ENCODE data around the gene CUX1. TPM values are rescaled to one million over a fixed set of nuclear protein-coding genes. Genes with fewer than 3 reads are reported as not detected.

Gene CUX1
- total RNA-seq, 1 experiment from 2014 or later, result 39.6 TPM

DNA sequence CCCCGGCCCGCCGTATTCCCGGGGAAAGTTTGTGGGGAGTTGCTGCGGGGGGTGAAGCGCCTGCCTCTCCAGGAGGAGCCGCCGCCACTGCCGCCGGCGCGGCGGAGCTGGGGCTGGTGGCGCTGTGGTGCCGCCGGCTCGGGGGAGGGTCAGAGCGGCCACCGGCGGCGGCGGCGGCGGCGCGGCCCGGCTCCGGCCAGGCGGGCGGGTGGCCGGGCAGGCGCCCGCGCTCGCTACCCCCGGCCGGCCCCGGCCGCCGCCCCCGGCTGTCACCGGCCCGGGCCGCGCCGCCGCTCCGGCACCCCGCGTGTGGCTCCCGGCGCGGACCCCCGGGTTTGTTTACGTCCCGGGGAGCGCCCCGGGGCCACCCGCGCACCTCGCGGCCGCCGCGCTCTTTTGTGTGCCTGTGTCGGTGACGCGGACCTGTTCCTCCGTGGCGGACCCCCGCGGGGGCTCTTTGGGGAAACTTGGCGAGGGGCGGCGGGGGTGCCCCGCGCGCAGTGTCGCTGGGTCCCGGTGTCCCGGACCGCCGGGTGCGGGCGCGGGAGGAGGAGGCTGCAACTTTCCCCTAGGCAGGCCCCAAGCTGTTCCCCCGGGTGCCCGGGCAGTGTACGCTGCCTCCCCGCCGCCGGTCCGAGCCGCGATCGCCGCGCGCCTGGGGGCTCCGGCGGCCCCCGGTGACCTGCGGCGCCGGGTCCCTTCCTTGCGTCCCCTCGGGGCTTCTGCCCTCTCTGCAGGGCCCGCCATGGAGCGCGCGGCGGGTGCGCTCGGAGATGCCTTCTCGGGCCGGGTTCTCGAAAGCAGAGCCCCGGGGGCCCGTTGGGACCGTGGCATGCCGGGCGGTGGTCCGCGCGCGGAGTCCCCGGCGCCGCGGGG lies 593 bp upstream of the CUX1 start:
- Histone ChIP-seq H2AFZ (ENCODE audit: low read length) (no peak overlapping the region), H3K4me1 (ENCODE audit: insufficient read depth, low read length) (peaks cover 28% of the 10 kb centered on the region), H3K4me3 (ENCODE audit: low read length) (peak overlapping the region; percentile 85), H3F3A (ENCODE audit: low read length, unreplicated experiment) (no peaks in the 10 kb centered on the region), H3K9me3 (ENCODE audit: low read length) (no peaks in the 10 kb centered on the region), H3K9ac (ENCODE audit: low read length) (peak overlapping the region; percentile 92), H3K79me2 (ENCODE audit: low read length) (peaks cover 56% of the 10 kb centered on the region), H3K9me2 (replicated peaks; ENCODE audit: low read length) (no peaks in the 10 kb centered on the region), H4K20me1 (ENCODE audit: low read length) (peaks cover 13% of the 10 kb centered on the region), H3K4me2 (ENCODE audit: low read length) (peak overlapping the region; percentile 98), H3K36me3 (ENCODE audit: low read depth, low read length) (0 out of 2 replicates have a peak, but pooled peaks cover 6% of the 10 kb centered on the region), H3K27me3 (ENCODE audit: low read length) (no peaks in the 10 kb centered on the region), H3K27ac (ENCODE audit: low read length) (peak overlapping the region; percentile 48)
- POLR2A ChIA-PET (ENCODE audit: unreplicated experiment), result interaction anchor here (0.6 to 1.0 kb wide), 3 partner anchors 40 to 145 kb away, joined by 3 to 5 read pairs (median 3); no protein-coding TSS in a partner anchor
- intact Hi-C loops (cut with micrococcal nuclease), result loop anchor here (1.0 kb wide), 1 partner anchor 74 kb away; no protein-coding TSS in a partner anchor
- no TSS peak for BruUV-seq (replicated peaks)
- CTCF ChIA-PET, result interaction anchor here (0.7 kb wide), 1 partner anchor 173 kb away, joined by 4 read pairs; no protein-coding TSS in a partner anchor
- peak; percentile 43 for DNase-seq
- no peak for TF ChIP-seq EZH2phosphoT487 (IDR thresholded peaks at IDR 0.05; ENCODE audit: borderline replicate concordance, low read length)
- TF ChIP-seq, protein P1, sequence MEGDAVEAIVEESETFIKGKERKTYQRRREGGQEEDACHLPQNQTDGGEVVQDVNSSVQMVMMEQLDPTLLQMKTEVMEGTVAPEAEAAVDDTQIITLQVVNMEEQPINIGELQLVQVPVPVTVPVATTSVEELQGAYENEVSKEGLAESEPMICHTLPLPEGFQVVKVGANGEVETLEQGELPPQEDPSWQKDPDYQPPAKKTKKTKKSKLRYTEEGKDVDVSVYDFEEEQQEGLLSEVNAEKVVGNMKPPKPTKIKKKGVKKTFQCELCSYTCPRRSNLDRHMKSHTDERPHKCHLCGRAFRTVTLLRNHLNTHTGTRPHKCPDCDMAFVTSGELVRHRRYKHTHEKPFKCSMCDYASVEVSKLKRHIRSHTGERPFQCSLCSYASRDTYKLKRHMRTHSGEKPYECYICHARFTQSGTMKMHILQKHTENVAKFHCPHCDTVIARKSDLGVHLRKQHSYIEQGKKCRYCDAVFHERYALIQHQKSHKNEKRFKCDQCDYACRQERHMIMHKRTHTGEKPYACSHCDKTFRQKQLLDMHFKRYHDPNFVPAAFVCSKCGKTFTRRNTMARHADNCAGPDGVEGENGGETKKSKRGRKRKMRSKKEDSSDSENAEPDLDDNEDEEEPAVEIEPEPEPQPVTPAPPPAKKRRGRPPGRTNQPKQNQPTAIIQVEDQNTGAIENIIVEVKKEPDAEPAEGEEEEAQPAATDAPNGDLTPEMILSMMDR (conservative IDR thresholded peaks at IDR 0.05; ENCODE audit: low read depth, low read length), result no peak
- no peak for TF ChIP-seq EZH2 (IDR thresholded peaks at IDR 0.05; ENCODE audit: low read length, unreplicated experiment)
- peak; percentile 8; the same call in 1 of the 2 replicates for ATAC-seq

DNA sequence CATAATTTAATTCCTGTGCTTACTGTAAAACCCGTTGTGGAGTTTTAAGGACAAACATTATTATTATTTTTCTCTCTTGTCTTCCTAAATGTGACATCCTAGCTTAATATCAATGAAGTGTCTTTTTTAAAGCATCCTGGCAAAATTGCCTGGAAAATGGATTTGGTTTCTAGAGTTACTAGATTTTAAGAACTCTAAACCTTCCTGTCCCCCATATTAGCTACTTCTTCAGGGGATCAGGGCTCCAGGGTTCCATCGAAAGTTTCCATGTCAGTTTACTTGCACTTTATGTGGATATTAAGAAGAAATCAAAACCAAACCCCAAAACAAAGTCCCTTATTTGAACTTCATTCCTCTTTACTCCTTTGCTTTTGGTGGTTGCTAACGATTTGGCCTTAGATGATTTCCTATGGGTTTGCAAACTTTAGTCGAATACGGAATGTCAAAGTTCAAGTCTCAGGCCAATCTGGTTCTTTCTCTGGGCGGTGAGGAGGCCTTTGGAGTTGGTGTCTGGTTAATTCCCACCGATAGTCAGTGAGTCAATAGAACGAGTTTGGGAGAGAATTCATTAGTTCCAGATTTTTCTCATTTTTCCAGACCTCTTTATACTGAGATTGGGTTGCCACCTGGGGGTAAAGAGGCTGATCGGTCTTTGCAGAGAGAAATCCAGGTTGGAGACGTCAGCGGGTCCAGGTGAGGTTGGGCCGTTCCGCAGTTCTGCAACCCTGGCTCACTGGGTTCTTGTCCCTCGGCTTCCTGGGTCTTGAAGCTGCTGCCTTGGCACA lies 1.1 kb downstream of the CUX1 start:
- TF ChIP-seq, protein P1 (conservative IDR thresholded peaks at IDR 0.05; ENCODE audit: low read depth, low read length), result no peak
- ChIA-PET CTCF (interaction anchor here (1.0 kb wide), 1 partner anchor 38 kb away, joined by 4 read pairs; no protein-coding TSS in a partner anchor), POLR2A (ENCODE audit: unreplicated experiment) (no interaction called here)
- Histone ChIP-seq H3K4me1 (ENCODE audit: insufficient read depth, low read length) (peaks cover 23% of the 10 kb centered on the region), H4K20me1 (ENCODE audit: low read length) (peaks cover 13% of the 10 kb centered on the region), H3K9me3 (ENCODE audit: low read length) (no peaks in the 10 kb centered on the region), H3K79me2 (ENCODE audit: low read length) (peaks cover 72% of the 10 kb centered on the region), H3K4me2 (ENCODE audit: low read length) (peak overlapping the region; percentile 98), H3K27me3 (ENCODE audit: low read length) (no peaks in the 10 kb centered on the region), H3K9ac (ENCODE audit: low read length) (peak overlapping the region; percentile 92), H3K9me2 (replicated peaks; ENCODE audit: low read length) (no peaks in the 10 kb centered on the region), H3K27ac (ENCODE audit: low read length) (peak overlapping the region; percentile 44; the same call in 1 of the 2 replicates), H3K36me3 (ENCODE audit: low read depth, low read length) (peaks cover 6% of the 10 kb centered on the region; the same call in 1 of the 2 replicates), H3F3A (ENCODE audit: low read length, unreplicated experiment) (no peaks in the 10 kb centered on the region), H3K4me3 (ENCODE audit: low read length) (peak overlapping the region; percentile 85), H2AFZ (ENCODE audit: low read length) (no peak overlapping the region)
- intact Hi-C loops (cut with micrococcal nuclease), result loop anchor here (2.0 kb wide), 1 partner anchor 124 kb away; no protein-coding TSS in a partner anchor
- DNase-seq, result no peak
- no TSS peak for BruUV-seq (replicated peaks)
- ATAC-seq, result no peak
